ENCODE data around the gene TMEM131.

DNA sequence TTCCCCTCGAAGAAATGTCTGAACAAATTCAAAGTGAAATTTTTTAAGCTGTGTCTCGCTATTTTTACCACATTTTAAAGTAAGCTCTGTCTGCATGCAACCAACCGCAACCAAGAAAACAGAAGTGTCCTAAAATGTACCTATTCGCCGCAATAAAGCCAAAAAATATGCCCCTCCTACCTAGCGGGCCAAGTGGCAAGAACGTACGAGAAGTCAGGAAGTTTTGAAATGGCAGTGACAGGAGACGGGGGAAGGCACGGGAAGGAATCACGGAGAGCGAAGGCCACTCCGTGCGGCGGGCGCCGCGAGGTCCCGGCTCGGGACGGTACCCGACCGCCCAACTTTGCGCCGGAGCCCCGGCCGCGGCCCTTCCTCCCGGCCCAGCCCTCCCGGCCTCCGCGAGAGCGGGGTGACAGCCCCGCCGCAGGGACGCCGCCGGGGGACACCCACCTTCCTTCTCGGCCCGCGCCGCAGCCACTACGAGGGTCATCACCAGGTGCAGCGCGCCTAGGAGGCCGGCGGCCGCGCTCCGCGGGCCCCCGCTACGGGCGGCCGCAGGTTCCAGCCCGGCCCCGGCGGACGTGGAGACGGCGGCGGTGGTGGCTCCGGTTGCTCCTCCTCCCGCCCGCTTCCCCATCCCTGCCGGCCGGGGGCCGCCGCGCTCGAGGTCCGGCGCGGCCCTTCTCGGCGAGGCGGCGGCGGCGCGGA is 568 bp downstream of the TMEM131 start:
- TF ChIP-seq, protein P1, sequence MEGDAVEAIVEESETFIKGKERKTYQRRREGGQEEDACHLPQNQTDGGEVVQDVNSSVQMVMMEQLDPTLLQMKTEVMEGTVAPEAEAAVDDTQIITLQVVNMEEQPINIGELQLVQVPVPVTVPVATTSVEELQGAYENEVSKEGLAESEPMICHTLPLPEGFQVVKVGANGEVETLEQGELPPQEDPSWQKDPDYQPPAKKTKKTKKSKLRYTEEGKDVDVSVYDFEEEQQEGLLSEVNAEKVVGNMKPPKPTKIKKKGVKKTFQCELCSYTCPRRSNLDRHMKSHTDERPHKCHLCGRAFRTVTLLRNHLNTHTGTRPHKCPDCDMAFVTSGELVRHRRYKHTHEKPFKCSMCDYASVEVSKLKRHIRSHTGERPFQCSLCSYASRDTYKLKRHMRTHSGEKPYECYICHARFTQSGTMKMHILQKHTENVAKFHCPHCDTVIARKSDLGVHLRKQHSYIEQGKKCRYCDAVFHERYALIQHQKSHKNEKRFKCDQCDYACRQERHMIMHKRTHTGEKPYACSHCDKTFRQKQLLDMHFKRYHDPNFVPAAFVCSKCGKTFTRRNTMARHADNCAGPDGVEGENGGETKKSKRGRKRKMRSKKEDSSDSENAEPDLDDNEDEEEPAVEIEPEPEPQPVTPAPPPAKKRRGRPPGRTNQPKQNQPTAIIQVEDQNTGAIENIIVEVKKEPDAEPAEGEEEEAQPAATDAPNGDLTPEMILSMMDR (IDR thresholded peaks at IDR 0.05; ENCODE audit: low read depth, low read length) = no peak
- TF ChIP-seq EZH2phosphoT487 (IDR thresholded peaks at IDR 0.05; ENCODE audit: low read depth) = no peak

All from OCI-LY3 (cell line).